Trophoblast cell (in vitro differentiated cells and primary cell): ENCODE measurements around the gene ANO5.

Experiments
- DNase-seq, 2 donors: peaks; one replicate each; pipeline ENCODE4 v3.0.0-alpha.2; 2016
- H2AFZ ChIP-seq: 2 replicates; pipeline ENCODE4 v1.6.1; 2013; ENCODE audit warnings: low read length, moderate library complexity, mild to moderate bottlenecking; ENCODE audit not compliant: insufficient read depth, poor library complexity
- H2AK5ac ChIP-seq: 2 replicates; pipeline ENCODE4 v1.6.1; 2013; ENCODE audit warnings: mild to moderate bottlenecking, low read length
- H2BK120ac ChIP-seq: 2 replicates; pipeline ENCODE4 v1.6.1; 2013; ENCODE audit warnings: low read length, mild to moderate bottlenecking, moderate library complexity; ENCODE audit not compliant: insufficient read depth, poor library complexity
- H2BK12ac ChIP-seq: 2 replicates; pipeline ENCODE4 v1.6.1; 2013; ENCODE audit warnings: mild to moderate bottlenecking, low read length, moderate library complexity
- H2BK5ac ChIP-seq: 2 replicates; pipeline ENCODE4 v1.6.1; 2013; ENCODE audit warnings: low read length, low read depth, moderate library complexity, mild to moderate bottlenecking; ENCODE audit not compliant: poor library complexity
- H3K14ac ChIP-seq: 2 replicates; pipeline ENCODE4 v1.6.1; 2013; ENCODE audit warnings: mild to moderate bottlenecking, low read length
- H3K18ac ChIP-seq: 2 replicates; pipeline ENCODE4 v1.6.1; 2013; ENCODE audit warnings: mild to moderate bottlenecking, low read length
- H3K23ac ChIP-seq: 2 replicates; pipeline ENCODE4 v1.6.1; 2013; ENCODE audit warnings: low read length
- H3K27ac ChIP-seq: 2 replicates; pipeline ENCODE4 v1.5.1; 2013; ENCODE audit warnings: low read depth, mild to moderate bottlenecking, inconsistent platforms, low read length, moderate library complexity
- H3K27me3 ChIP-seq: 2 replicates; pipeline ENCODE4 v1.6.1; 2013; ENCODE audit warnings: inconsistent platforms, mild to moderate bottlenecking, low read length, moderate library complexity; ENCODE audit not compliant: insufficient read depth
- H3K36me3 ChIP-seq, 2 experiments: 1 replicate in 1 of 2; 2 replicates in 1 of 2; pipeline ENCODE4 v1.6.1; 2013; ENCODE audit warnings: low read length in 2 of 2, mild to moderate bottlenecking in 2 of 2, moderate library complexity in 1 of 2; ENCODE audit not compliant: insufficient read depth in 2 of 2, control insufficient read depth in 1 of 2
- H3K4ac ChIP-seq: 2 replicates; pipeline ENCODE4 v1.6.1; 2013; ENCODE audit warnings: low read depth, mild to moderate bottlenecking, low read length, moderate library complexity
- H3K4me1 ChIP-seq, 2 experiments: 1 replicate in 1 of 2; 2 replicates in 1 of 2; pipeline ENCODE4 v1.6.1; 2013; ENCODE audit warnings: low read length in 2 of 2, mild to moderate bottlenecking in 2 of 2, moderate library complexity in 1 of 2; ENCODE audit not compliant: insufficient read depth in 2 of 2, control insufficient read depth in 1 of 2
- H3K4me2 ChIP-seq: 2 replicates; pipeline ENCODE4 v1.6.1; 2013; ENCODE audit warnings: inconsistent platforms, mild to moderate bottlenecking, low read length, moderate library complexity
- H3K4me3 ChIP-seq: 2 replicates; pipeline ENCODE4 v1.5.1; 2013; ENCODE audit warnings: mild to moderate bottlenecking, low read depth, low read length, inconsistent platforms
- H3K79me1 ChIP-seq: one replicate; pipeline ENCODE4 v1.6.1; 2013; ENCODE audit warnings: low read length
- H3K79me2 ChIP-seq: 2 replicates; pipeline ENCODE4 v1.6.1; 2013; ENCODE audit warnings: low read length, mild to moderate bottlenecking; ENCODE audit not compliant: control insufficient read depth, insufficient read depth, poor library complexity
- H3K9ac ChIP-seq: 2 replicates; pipeline ENCODE4 v1.6.1; 2013; ENCODE audit warnings: mild to moderate bottlenecking, low read length
- H3K9me3 ChIP-seq: 2 replicates; pipeline ENCODE4 v1.6.1; 2013; ENCODE audit warnings: low read depth, mild to moderate bottlenecking, control low read depth, inconsistent platforms, low read length; ENCODE audit not compliant: insufficient read depth
- H4K12ac ChIP-seq: 2 replicates; pipeline ENCODE4 v1.6.1; 2013; ENCODE audit warnings: low read depth, mild to moderate bottlenecking, low read length, moderate library complexity
- H4K8ac ChIP-seq: 2 replicates; pipeline ENCODE4 v1.6.1; 2013; ENCODE audit warnings: low read depth, mild to moderate bottlenecking, low read length, moderate library complexity
- H4K91ac ChIP-seq: one replicate; pipeline ENCODE4 v1.6.1; 2013; ENCODE audit warnings: low read depth, mild to moderate bottlenecking, low read length, moderate library complexity
- WGBS: extraction: QIAGEN DNeasy Blood & Tissue Kit; methylation state at CpG from one replicate; pipeline ENCODE4 v1.1.7; 2013; ENCODE audit warnings: missing lambda C conversion rate; ENCODE audit not compliant: insufficient read length, insufficient coverage; ENCODE audit errors: extremely low coverage; 5-methylcytosine and 5-hydroxymethylcytosine counted together

ANO5 gene

GRCh38 chr11:22246992-22247391 lies 54.1 kb downstream of the ANO5 start:
- Histone ChIP-seq H3K4me2 (no peak overlapping the region), H3K79me1 (no peaks in the 10 kb centered on the region), H2AFZ (no peak overlapping the region), H3K9me3 (no peaks in the 10 kb centered on the region), H3K27ac (no peak overlapping the region), H2AK5ac (no peak overlapping the region), H2BK12ac (no peak overlapping the region), H3K36me3 (no peaks in the 10 kb centered on the region), H3K4me1 (no peaks in the 10 kb centered on the region), H3K14ac (no peak overlapping the region), H3K4me3 (no peak overlapping the region), H2BK5ac (no peak overlapping the region), H2BK120ac (no peak overlapping the region), H3K4ac (no peak overlapping the region), H4K8ac (no peak overlapping the region), H3K79me2 (no peaks in the 10 kb centered on the region), H4K12ac (no peak overlapping the region), H3K23ac (no peak overlapping the region), H4K91ac (no peak overlapping the region), H3K27me3 (no peaks in the 10 kb centered on the region), H3K18ac (no peak overlapping the region), H3K9ac (no peak overlapping the region)
- no CpG with 5 or more reads among the region's 1 CpG for WGBS
- no peak for DNase-seq

DNA sequence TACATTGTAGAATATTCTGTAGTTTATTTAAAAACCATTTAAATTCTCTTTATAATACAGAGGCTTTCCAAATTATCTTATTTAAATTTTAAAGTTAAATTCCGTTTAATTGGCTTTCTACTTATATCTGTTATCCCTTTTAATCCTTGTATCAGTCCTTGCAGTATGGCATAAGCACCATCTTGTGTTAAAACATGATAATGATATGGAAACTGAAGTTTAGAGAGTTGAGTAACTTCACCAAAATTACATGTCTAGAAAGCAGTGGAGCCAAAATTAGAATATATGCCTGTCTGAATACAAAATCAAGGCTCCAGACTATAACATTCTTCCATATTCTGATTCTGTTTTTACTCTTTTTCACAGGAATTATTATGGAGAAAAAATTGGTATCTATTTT lies 57.0 kb downstream of the ANO5 start:
- H3K4me2 ChIP-seq: no peak overlapping the region
- no peak overlapping the region for H3K23ac ChIP-seq
- no CpG with 5 or more reads among the region's 1 CpG for WGBS
- H3K4me3 ChIP-seq: no peak overlapping the region
- no peak overlapping the region for H3K27ac ChIP-seq
- no peak overlapping the region for H2AK5ac ChIP-seq
- H4K91ac ChIP-seq: no peak overlapping the region
- H3K9ac ChIP-seq: no peak overlapping the region
- no peak overlapping the region for H2AFZ ChIP-seq
- H3K18ac ChIP-seq: no peak overlapping the region
- H3K79me2 ChIP-seq: no peaks in the 10 kb centered on the region
- H3K79me1 ChIP-seq: no peaks in the 10 kb centered on the region
- no peak for DNase-seq
- no peaks in the 10 kb centered on the region for H3K9me3 ChIP-seq
- H3K14ac ChIP-seq: no peak overlapping the region
- no peak overlapping the region for H2BK12ac ChIP-seq
- no peak overlapping the region for H2BK120ac ChIP-seq
- H3K27me3 ChIP-seq: no peaks in the 10 kb centered on the region
- H4K8ac ChIP-seq: no peak overlapping the region
- H3K4me1 ChIP-seq: no peaks in the 10 kb centered on the region
- no peak overlapping the region for H3K4ac ChIP-seq
- H3K36me3 ChIP-seq: no peaks in the 10 kb centered on the region
- H2BK5ac ChIP-seq: no peak overlapping the region
- H4K12ac ChIP-seq: no peak overlapping the region

GRCh38 chr11:22256876-22257275 lies 64.0 kb downstream of the ANO5 start:
- H3K4me2 ChIP-seq: no peak overlapping the region
- no peak for DNase-seq
- no peak overlapping the region for H4K91ac ChIP-seq
- no peak overlapping the region for H3K4me3 ChIP-seq
- H3K4me1 ChIP-seq: no peaks in the 10 kb centered on the region
- H3K36me3 ChIP-seq: no peaks in the 10 kb centered on the region
- no peak overlapping the region for H2AK5ac ChIP-seq
- H3K79me1 ChIP-seq: no peaks in the 10 kb centered on the region
- H2BK5ac ChIP-seq: no peak overlapping the region
- no peak overlapping the region for H2BK120ac ChIP-seq
- no peaks in the 10 kb centered on the region for H3K9me3 ChIP-seq
- H3K9ac ChIP-seq: no peak overlapping the region
- H4K8ac ChIP-seq: no peak overlapping the region
- H3K23ac ChIP-seq: no peak overlapping the region
- no peak overlapping the region for H2AFZ ChIP-seq
- no peaks in the 10 kb centered on the region for H3K79me2 ChIP-seq
- WGBS: no CpG with 5 or more reads among the region's 1 CpG
- H3K27ac ChIP-seq: no peak overlapping the region
- no peak overlapping the region for H3K4ac ChIP-seq
- H2BK12ac ChIP-seq: no peak overlapping the region
- no peak overlapping the region for H4K12ac ChIP-seq
- H3K14ac ChIP-seq: no peak overlapping the region
- no peak overlapping the region for H3K18ac ChIP-seq
- H3K27me3 ChIP-seq: no peaks in the 10 kb centered on the region

DNA sequence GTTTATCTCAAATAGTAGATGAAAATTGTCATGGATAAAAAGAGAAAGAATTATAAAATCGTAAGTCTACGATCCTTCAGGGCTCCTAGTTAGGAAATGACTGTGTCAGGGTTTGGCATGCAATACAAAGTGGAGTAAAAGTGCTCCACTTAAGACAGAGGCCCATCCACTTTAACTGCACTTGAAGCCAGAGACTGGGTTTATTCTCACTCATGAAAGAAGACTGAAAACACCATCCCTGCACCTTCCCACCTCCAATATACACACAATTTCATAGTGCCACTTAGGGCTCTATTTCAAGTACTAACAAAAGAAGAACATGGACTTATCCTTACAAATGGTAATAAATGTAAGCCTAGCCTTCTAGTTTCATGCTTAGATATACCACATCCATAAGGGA lies 70.7 kb downstream of the ANO5 start:
- H4K12ac ChIP-seq: no peak overlapping the region
- no peak overlapping the region for H2AK5ac ChIP-seq
- no peak overlapping the region for H3K4ac ChIP-seq
- no peak overlapping the region for H3K14ac ChIP-seq
- H3K23ac ChIP-seq: no peak overlapping the region
- WGBS: no CpG with 5 or more reads among the region's 2 CpGs
- H3K36me3 ChIP-seq: no peaks in the 10 kb centered on the region
- H2AFZ ChIP-seq: no peak overlapping the region
- no peaks in the 10 kb centered on the region for H3K9me3 ChIP-seq
- no peak overlapping the region for H4K91ac ChIP-seq
- H2BK5ac ChIP-seq: no peak overlapping the region
- no peaks in the 10 kb centered on the region for H3K27me3 ChIP-seq
- no peak overlapping the region for H3K4me3 ChIP-seq
- H3K18ac ChIP-seq: no peak overlapping the region
- H3K79me1 ChIP-seq: no peaks in the 10 kb centered on the region
- no peak overlapping the region for H3K4me2 ChIP-seq
- H3K9ac ChIP-seq: no peak overlapping the region
- DNase-seq: no peak
- H2BK12ac ChIP-seq: no peak overlapping the region
- H2BK120ac ChIP-seq: no peak overlapping the region
- no peak overlapping the region for H3K27ac ChIP-seq
- no peak overlapping the region for H4K8ac ChIP-seq
- no peaks in the 10 kb centered on the region for H3K79me2 ChIP-seq
- H3K4me1 ChIP-seq: no peaks in the 10 kb centered on the region
